Measurements from ENCODE around the gene NRP1. TPM values are rescaled to one million over a fixed set of nuclear protein-coding genes. Genes with fewer than 3 reads are reported as not detected.

The NRP1 gene
- total RNA-seq, 4 donors from 2014 or later, result 3.1 to 27.7 (median 12.0) TPM

DNA sequence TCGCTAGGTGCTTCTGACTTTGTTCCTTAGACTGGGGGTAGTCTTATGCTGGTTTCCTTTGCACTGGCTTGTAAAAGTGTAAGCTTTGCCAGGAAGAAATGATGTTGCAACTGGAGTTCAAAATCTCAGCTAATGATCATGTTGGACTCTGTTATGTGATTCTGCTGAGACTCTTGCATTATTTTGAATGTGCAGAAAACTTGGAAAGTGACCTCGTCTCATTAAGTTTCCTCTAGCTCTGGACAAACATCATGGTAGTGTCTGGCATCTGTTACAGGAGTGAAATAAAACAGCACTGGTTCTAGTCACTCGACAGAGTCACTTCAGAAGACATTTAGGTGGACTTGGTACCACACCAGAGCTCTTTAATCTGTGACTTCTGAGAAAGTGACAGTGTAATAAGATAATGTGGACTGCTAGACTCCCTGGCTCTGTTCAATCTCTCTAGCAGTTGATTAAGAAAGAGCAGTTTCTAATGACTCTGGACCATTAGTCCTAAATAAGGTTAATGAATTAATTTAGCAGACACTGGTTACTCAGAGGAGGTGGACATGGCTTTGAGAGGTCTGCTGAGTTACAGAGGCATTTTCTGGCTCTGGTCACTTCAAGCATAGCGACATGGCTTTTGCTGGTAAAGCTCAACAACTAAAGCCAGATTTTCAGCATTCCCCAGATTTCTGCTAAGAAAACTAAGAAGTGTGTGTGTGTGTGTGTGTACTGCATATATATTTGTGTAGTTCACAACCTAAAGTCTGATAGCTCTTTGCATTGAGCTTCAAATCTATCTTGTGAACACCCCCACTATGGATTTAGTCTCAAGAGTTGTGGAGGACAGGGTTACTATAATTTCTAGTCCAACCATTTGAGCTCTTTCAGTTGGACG is 2.0 kb downstream of the NRP1 start:
- no peak for TF ChIP-seq POLR2A (IDR thresholded peaks at IDR 0.05)
- no peak for TF ChIP-seq CTCF (IDR thresholded peaks at IDR 0.05)
- WGBS, 2 donors, result 42 to 50% methylated on average over 5 of the region's 5 CpGs
- intact Hi-C loops (cut with DNase I), result loop anchor here (10.0 kb wide), 1 partner anchor 1302 kb away; no protein-coding TSS in a partner anchor

GRCh38 chr10:33331379-33331694 is 3.1 kb downstream of the NRP1 start:
- peak overlapping the region in 3 of 4 donors; percentile 72 to 87 (median 75) for H3K4me3 ChIP-seq
- H3K27ac ChIP-seq, result peak overlapping the region in 3 of 4 donors; percentile 36 to 92 (median 92)
- peaks cover 0 to 14% (median 0%) of the 10 kb centered on the region in 3 donors for H3K36me3 ChIP-seq
- H3K27me3 ChIP-seq, result peaks cover 0 to 15% (median 0%) of the 10 kb centered on the region in 4 donors
- H3K4me1 ChIP-seq, result peaks cover 0 to 80% (median 16%) of the 10 kb centered on the region in 3 donors
- H3K9me3 ChIP-seq, result no peaks in the 10 kb centered on the region
- intact Hi-C loops (cut with DNase I), result loop anchor here (10.0 kb wide), 1 partner anchor 1303 kb away; no protein-coding TSS in a partner anchor
- DNase-seq, result no peak
- no peak for TF ChIP-seq POLR2A (IDR thresholded peaks at IDR 0.05)
- no peak for TF ChIP-seq CTCF (IDR thresholded peaks at IDR 0.05)
- 20 to 69% methylated on average over 2 of the region's 2 CpGs for whole genome bisulfite sequencing, 2 donors

More for the DNA sequence above, 2.0 kb downstream of the NRP1 start:
- Histone ChIP-seq H3K4me3 (peak overlapping the region in 3 of 4 donors; percentile 72 to 87 (median 75)), H3K9me3 (no peaks in the 10 kb centered on the region), H3K4me1 (peaks cover under 1 to 85% (median 18%) of the 10 kb centered on the region in 3 donors), H3K27ac (peak overlapping the region; percentile 10 to 95 (median 92)), H3K27me3 (peaks cover 0 to 26% (median 0%) of the 10 kb centered on the region in 4 donors), H3K36me3 (peaks cover 0 to 14% (median 0%) of the 10 kb centered on the region in 3 donors)
- DNase-seq, result no peak

- TF ChIP-seq POLR2A (IDR thresholded peaks at IDR 0.05) (no peak), CTCF (IDR thresholded peaks at IDR 0.05) (peak; percentile 69 to 91 (median 86))
- 9 to 13% methylated on average over 11 to 13 of the region's 13 CpGs for WGBS, 2 donors
- DNase-seq, result no peak
Measured at GRCh38 chr10:33330543-33331378, 3.7 kb downstream of the NRP1 start.

GRCh38 chr10:33329178-33329577 is 5.3 kb downstream of the NRP1 start:
- no peak for TF ChIP-seq POLR2A (IDR thresholded peaks at IDR 0.05)
- peaks cover 0 to 63% (median 4%) of the 10 kb centered on the region in 3 donors for H3K4me1 ChIP-seq
- 76% methylated on average over 2 of the region's 2 CpGs for WGBS, 2 donors
- no peak overlapping the region for H3K27ac ChIP-seq
- intact Hi-C loops (cut with DNase I), result loop anchor here (10.0 kb wide), 1 partner anchor 134 kb away; no protein-coding TSS in a partner anchor
- H3K9me3 ChIP-seq, result no peaks in the 10 kb centered on the region
- H3K36me3 ChIP-seq, result peaks cover 0 to 14% (median 0%) of the 10 kb centered on the region in 3 donors
- no peak overlapping the region for H3K4me3 ChIP-seq
- H3K27me3 ChIP-seq, result no peaks in the 10 kb centered on the region
- no peak for DNase-seq

More at GRCh38 chr10:33330543-33331378, 3.7 kb downstream of the NRP1 start:
- peaks cover 0 to 10% (median 0%) of the 10 kb centered on the region in 4 donors for H3K27me3 ChIP-seq
- H3K36me3 ChIP-seq, result peaks cover 0 to 14% (median 0%) of the 10 kb centered on the region in 3 donors
- peaks cover 0 to 75% (median 10%) of the 10 kb centered on the region in 3 donors for H3K4me1 ChIP-seq
- H3K9me3 ChIP-seq, result no peaks in the 10 kb centered on the region
- H3K27ac ChIP-seq, result peak overlapping the region in 3 of 4 donors; percentile 36 to 92 (median 92)
- intact Hi-C loops (cut with DNase I), result loop anchor here (10.0 kb wide), 1 partner anchor 1304 kb away; no protein-coding TSS in a partner anchor
- H3K4me3 ChIP-seq, result peak overlapping the region in 3 of 4 donors; percentile 72 to 87 (median 75)

GRCh38 chr10:33328253-33328652 is 6.2 kb downstream of the NRP1 start:
- Histone ChIP-seq H3K4me1 (peaks cover 0 to 55% (median 4%) of the 10 kb centered on the region in 3 donors), H3K27me3 (no peaks in the 10 kb centered on the region), H3K27ac (no peak overlapping the region), H3K36me3 (peaks cover 0 to 14% (median 0%) of the 10 kb centered on the region in 3 donors), H3K4me3 (no peak overlapping the region), H3K9me3 (no peaks in the 10 kb centered on the region)
- no peak for DNase-seq
- WGBS, 2 donors, result 93 to 94% methylated on average over 3 of the region's 3 CpGs
- TF ChIP-seq CTCF (IDR thresholded peaks at IDR 0.05), result no peak
- no peak for TF ChIP-seq POLR2A (IDR thresholded peaks at IDR 0.05)
- intact Hi-C loops (cut with DNase I), result loop anchor here (10.0 kb wide), 1 partner anchor 133 kb away; no protein-coding TSS in a partner anchor
